Pancreas (tissue), 10 donors: ENCODE data around the gene ATP5MC2. TPM values are rescaled to one million over a fixed set of nuclear protein-coding genes. Genes with fewer than 3 reads are reported as not detected.
"Not testable (repeated sequence)": the region's sequence is repeated elsewhere in the genome, so short reads cannot be mapped to it uniquely, and the experiment has no call there.

ENCODE experiments used
- ATAC-seq, 4 donors: fragments of 200-7000 bp; cut with Tn5 transposase; one replicate each; pipeline versions ENCODE4 v1.8.0 to v1.9.1; 2020; ENCODE audit warnings: mild to moderate bottlenecking in 4 of 4, moderate library complexity in 4 of 4
- DNase-seq, 6 donors: peaks; one replicate each; pipeline ENCODE4 v3.0.0-alpha.2; 2020
- FAIRE-seq: peaks from 2 replicates; lab custom pipeline; 2012; peaks lifted over from hg19 to GRCh38; lab: Jason Lieb, UNC
- H3K27ac ChIP-seq, 4 donors: fragments of 200-600 bp; sonication (generic); 1 replicate in 3 of 4; 2 replicates in 1 of 4; pipeline versions ENCODE4 v1.5.0 to v1.8.0; 2020
- H3K27me3 ChIP-seq, 4 donors: fragments of 200-600 bp; one replicate each; pipeline ENCODE4 v1.8.0; 2021
- H3K36me3 ChIP-seq, 3 donors: fragments of 200-600 bp; sonication (generic) in 1 of 3; one replicate each; pipeline versions ENCODE4 v1.5.0 to v1.8.0; 2020 to 2021
- H3K4me1 ChIP-seq, 3 donors: fragments of 200-600 bp; one replicate each; pipeline ENCODE4 v1.8.0; 2021
- H3K4me3 ChIP-seq, 4 donors: fragments of 200-600 bp; sonication (generic) in 2 of 4; one replicate each; pipeline versions ENCODE4 v1.5.0 to v1.8.0; 2020 to 2021
- H3K9me3 ChIP-seq, 4 donors: fragments of 200-600 bp; one replicate each; pipeline ENCODE4 v1.8.0; 2021
- CTCF ChIP-seq, 4 donors: fragments of 200-600 bp; sonication (generic) in 3 of 4; IDR thresholded peaks; one replicate each; pipeline versions ENCODE4 v1.5.0 to v1.8.0; 2021; ENCODE audit warnings: antibody characterized with exemption in 4 of 4
- WGBS, 2 donors: extraction: QIAGEN DNeasy Blood & Tissue Kit; methylation state at CpG; one replicate each; pipeline ENCODE4 v1.1.7; 2013; 5-methylcytosine and 5-hydroxymethylcytosine counted together
- intact Hi-C, 3 donors: fragments of 100-400 bp; cut with DNase I; formaldehyde crosslinking; loops; one replicate each; pipeline versions ENCODE4 v1.11.1 to v1.14.2; 2022
- polyA plus RNA-seq, 2 donors: library from polyadenylated mRNA; stranded (reverse); fragments of 200-250 nt; gene quantifications; one replicate each; pipeline ENCODE4 v1.2.3, GENCODE V29; 2013
- total RNA-seq, 6 donors: library from RNA; stranded (reverse); fragmentation: NEBNext Ultra II Directional in 4 of 6; extraction: Animal tissue kit (Norgen Biotek cat#: 25700) in 4 of 6; gene quantifications; one replicate each; pipeline versions ENCODE4 v1.2.1 to v1.2.4, GENCODE V29; 2021 to 2023
- donor health status: healthy with polysubstance abuse.
- donor health status: DM: no; HTN: no; CAD: no; lungs with moderate emphysema.
- donor health status: DM: no; HTN: no; CAD: no.
- donor health status: control.
- donor health status: control.
- donor health status: Bipolar disorder and iron deficiency.
- donor health status: DM: yes; HTN: yes; CAD: no.
- donor health status: DM: no; HTN: no; CAD: no.
- donor health status: DM: no; HTN: no; CAD: no.
- donor health status: DM: yes; HTN: yes; CAD: no.

The ATP5MC2 gene
- 100 to 1,000 TPM; 134 to 229 (median 180) TPM for total RNA-seq
- 100 to 1,000 TPM; 246 to 350 TPM for polyA plus RNA-seq

GRCh38 chr12:53675701-53676607, at the start of gene ATP5MC2:
Gene ATP5MC2 (minus strand): TSS chr12:53676083. CDS start chr12:53672614, 3,469 bp downstream.
- peak; percentile 96 to 97 (median 96) for ATAC-seq
- intact Hi-C loops: loop anchor here in 1 of 3 donors (5.0 kb wide), 1 partner anchor 134 kb away; no protein-coding TSS in a partner anchor
- Histone ChIP-seq H3K9me3 (no peaks in the 10 kb centered on the region), H3K4me3 (peak within 1 kb of the TSS; percentile 33 to 84 (median 61)), H3K4me1 (peaks cover 5 to 17% (median 8%) of the 10 kb centered on the region in 3 donors), H3K36me3 (peaks cover 0 to 15% (median 4%) of the 10 kb centered on the region in 3 donors), H3K27me3 (no peaks in the 10 kb centered on the region), H3K27ac (peak within 1 kb of the TSS; percentile 58 to 89 (median 78))
- WGBS, 2 donors: 1 to 2% methylated on average over 61 of the region's 61 CpGs
- peak; percentile 95 to 99 (median 97) for DNase-seq
- TF ChIP-seq CTCF (IDR thresholded peaks at IDR 0.05): peak; percentile 95 to 99 (median 98)
- no peak for FAIRE-seq

GRCh38 chr12:53722450-53723041, 46.7 kb upstream of the ATP5MC2 start:
- Histone ChIP-seq H3K27ac (no peak overlapping the region), H3K36me3 (peaks cover 3 to 50% (median 21%) of the 10 kb centered on the region in 3 donors), H3K9me3 (no peaks in the 10 kb centered on the region), H3K27me3 (no peaks in the 10 kb centered on the region), H3K4me1 (peaks cover 5 to 10% (median 7%) of the 10 kb centered on the region in 3 donors), H3K4me3 (no peak overlapping the region)
- intact Hi-C loops: no loop called here
- WGBS, 2 donors: 90 to 95% methylated on average over 3 of the region's 3 CpGs
- DNase-seq: no peak
- FAIRE-seq: no peak
- no peak for TF ChIP-seq CTCF (IDR thresholded peaks at IDR 0.05)
- no peak for ATAC-seq

- no peak for DNase-seq
- Histone ChIP-seq H3K27ac (no peak overlapping the region), H3K36me3 (peaks cover 3 to 58% (median 21%) of the 10 kb centered on the region in 3 donors), H3K4me3 (no peak overlapping the region), H3K4me1 (peaks cover 2 to 4% (median 2%) of the 10 kb centered on the region in 3 donors), H3K27me3 (no peaks in the 10 kb centered on the region), H3K9me3 (no peaks in the 10 kb centered on the region)
- WGBS, 2 donors: 81 to 100% methylated on average over 1 of the region's 1 CpG
- intact Hi-C loops: no loop called here
- no peak for FAIRE-seq
- ATAC-seq: no peak
- TF ChIP-seq CTCF (IDR thresholded peaks at IDR 0.05): no peak
Measured at GRCh38 chr12:53720946-53721345, 45.1 kb upstream of the ATP5MC2 start.

- Histone ChIP-seq H3K9me3 (no peaks in the 10 kb centered on the region), H3K27ac (no peak overlapping the region), H3K27me3 (no peaks in the 10 kb centered on the region), H3K4me3 (no peak overlapping the region), H3K36me3 (peaks cover 3 to 69% (median 27%) of the 10 kb centered on the region in 3 donors), H3K4me1 (no peaks in the 10 kb centered on the region)
- ATAC-seq: no peak
- peak in 1 of 6 donors; percentile 0 for DNase-seq
- intact Hi-C loops: no loop called here
- no peak for FAIRE-seq
- no peak for TF ChIP-seq CTCF (IDR thresholded peaks at IDR 0.05)
- WGBS, 2 donors: 86 to 89% methylated on average over 2 of the region's 2 CpGs
Measured at GRCh38 chr12:53719649-53720048, 43.8 kb upstream of the ATP5MC2 start.

DNA sequence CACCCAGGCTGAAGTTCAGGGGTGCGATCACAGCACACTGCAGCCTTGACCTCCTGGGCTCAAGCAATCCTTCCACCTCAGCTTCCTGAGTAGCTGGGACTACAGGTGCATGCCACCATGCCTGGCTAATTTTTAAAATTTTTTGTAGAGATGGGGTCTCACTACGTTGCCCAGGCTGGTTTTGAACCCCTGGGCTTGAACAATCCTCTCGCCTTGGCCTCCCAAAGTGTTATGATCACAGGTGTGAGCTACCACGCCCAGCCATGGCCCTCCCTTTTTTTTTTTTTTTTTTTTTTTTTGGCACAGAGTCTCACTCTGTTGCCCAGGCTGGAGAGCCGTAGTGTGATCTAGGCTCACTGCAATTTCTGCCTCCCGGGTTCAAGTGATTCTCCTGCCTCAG, 42.7 kb upstream of the ATP5MC2 start:
- FAIRE-seq, H3K4me3 ChIP-seq, H3K9me3 ChIP-seq, H3K4me1 ChIP-seq, ATAC-seq, H3K27me3 ChIP-seq, H3K27ac ChIP-seq, intact Hi-C loops: not testable (repeated sequence)
- peak in 1 of 6 donors; percentile 0 for DNase-seq
- WGBS, 2 donors: 88 to 90% methylated on average over 6 of the region's 6 CpGs
- peaks cover 3 to 69% (median 32%) of the 10 kb centered on the region in 3 donors for H3K36me3 ChIP-seq
